ENCODE measurements around the gene MTA1. TPM values are rescaled to one million over a fixed set of nuclear protein-coding genes. Genes with fewer than 3 reads are reported as not detected.

Gene MTA1
- total RNA-seq, 1 donor: 52.7 TPM

DNA sequence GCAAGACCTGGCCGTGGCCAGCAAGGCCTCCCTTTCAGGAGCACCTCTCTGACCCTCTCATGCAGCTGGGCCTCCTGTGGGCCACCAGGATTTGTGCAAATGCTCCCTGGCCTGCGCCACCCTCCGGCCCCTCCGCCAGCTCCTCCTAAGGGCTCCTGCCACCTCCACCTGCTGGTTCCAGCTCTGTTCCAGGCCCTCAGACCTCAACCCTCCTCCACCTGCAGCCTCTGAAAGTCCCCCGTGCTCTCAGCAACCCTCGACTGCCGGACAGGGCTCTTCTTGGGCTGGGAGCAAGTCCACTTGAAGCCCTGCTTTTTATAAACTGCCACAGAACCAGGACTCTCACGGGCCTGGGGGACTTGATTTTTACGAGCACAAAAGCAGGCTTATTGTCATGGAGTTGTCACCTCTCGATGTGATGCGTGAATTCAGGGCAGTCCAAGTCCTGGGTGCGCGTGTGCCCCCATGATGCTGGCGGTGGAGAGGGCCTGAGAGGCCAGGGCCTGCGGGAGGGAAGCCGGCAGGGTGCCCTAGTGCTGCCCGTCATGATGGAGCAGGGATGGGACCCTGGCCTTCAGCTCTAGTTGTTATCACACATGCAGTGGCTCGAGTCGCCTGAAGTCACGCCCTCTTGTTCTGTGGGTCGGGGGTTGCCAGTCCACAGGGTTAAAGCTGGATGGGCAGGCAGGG is 80.6 kb downstream of the MTA1 start:
- DNase-seq (ENCODE audit: low read depth): no peak
- TF ChIP-seq, protein P1, sequence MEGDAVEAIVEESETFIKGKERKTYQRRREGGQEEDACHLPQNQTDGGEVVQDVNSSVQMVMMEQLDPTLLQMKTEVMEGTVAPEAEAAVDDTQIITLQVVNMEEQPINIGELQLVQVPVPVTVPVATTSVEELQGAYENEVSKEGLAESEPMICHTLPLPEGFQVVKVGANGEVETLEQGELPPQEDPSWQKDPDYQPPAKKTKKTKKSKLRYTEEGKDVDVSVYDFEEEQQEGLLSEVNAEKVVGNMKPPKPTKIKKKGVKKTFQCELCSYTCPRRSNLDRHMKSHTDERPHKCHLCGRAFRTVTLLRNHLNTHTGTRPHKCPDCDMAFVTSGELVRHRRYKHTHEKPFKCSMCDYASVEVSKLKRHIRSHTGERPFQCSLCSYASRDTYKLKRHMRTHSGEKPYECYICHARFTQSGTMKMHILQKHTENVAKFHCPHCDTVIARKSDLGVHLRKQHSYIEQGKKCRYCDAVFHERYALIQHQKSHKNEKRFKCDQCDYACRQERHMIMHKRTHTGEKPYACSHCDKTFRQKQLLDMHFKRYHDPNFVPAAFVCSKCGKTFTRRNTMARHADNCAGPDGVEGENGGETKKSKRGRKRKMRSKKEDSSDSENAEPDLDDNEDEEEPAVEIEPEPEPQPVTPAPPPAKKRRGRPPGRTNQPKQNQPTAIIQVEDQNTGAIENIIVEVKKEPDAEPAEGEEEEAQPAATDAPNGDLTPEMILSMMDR (IDR thresholded peaks at IDR 0.05; ENCODE audit: insufficient read depth, low read depth, low read length): no peak
- no peak overlapping the region for H3K4me3 ChIP-seq (ENCODE audit: low read depth, low read length)

DNA sequence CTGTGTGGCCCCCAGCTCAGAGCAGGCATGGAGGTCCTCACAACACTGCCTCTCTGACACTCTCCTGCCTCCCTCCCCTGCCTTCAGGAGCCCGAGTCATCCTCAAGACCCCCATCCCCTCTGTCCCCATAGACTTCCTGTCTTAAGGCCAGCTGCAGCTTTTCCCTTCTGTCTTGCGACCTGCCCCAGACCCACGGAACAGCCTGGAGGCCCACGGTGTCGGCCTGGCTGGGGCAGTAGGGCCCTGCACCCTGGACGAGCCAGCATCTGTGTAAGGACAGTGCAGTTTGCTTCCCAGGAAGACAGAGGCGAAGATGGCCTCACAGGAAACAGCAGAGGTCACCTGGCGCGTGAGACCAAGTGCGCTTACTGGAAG is 81.1 kb downstream of the MTA1 start:
- no peak for DNase-seq (ENCODE audit: low read depth)
- no peak overlapping the region for H3K4me3 ChIP-seq (ENCODE audit: low read depth, low read length)
- TF ChIP-seq, protein P1 (IDR thresholded peaks at IDR 0.05; ENCODE audit: insufficient read depth, low read depth, low read length): no peak

DNA sequence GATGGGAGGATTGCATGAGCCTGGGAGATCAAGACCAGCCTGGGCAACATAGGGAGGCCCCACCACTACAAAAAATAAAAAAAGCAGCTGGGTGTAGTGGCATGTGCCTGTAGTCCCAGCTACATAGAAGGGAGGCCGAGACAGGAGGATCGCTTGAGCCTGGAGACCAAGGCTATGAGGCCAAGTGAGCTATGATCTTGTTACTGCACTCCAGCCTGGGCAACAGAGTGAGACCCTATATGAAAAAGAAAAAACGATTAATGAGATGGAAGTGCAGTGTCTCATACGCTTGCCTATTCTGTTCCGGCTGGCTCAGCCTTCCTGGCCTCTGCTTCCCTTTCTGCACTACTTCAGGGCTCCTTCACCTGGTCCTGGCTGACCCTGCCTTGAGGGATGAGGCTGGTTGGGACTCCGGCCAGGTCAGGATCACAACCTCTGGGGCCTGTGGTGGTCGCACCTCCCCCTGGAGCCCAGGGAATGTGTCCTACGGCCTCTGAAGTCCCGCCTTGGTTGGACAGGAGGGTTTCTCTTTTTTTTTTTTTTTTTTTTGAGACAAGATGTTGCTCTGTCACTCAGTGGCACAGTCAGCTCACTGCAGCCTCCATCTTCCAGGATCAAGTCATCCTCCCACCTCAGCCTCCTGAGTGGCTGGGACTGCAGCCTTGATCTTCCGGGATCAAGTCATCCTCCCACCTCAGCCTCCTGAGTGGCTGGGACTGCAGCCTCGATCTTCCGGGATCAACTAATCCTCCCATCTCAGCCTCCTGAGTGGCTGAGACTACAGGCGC is 82.1 kb downstream of the MTA1 start:
- TF ChIP-seq, protein P1 (IDR thresholded peaks at IDR 0.05; ENCODE audit: insufficient read depth, low read depth, low read length): no peak
- no peak for DNase-seq (ENCODE audit: low read depth)

DNA sequence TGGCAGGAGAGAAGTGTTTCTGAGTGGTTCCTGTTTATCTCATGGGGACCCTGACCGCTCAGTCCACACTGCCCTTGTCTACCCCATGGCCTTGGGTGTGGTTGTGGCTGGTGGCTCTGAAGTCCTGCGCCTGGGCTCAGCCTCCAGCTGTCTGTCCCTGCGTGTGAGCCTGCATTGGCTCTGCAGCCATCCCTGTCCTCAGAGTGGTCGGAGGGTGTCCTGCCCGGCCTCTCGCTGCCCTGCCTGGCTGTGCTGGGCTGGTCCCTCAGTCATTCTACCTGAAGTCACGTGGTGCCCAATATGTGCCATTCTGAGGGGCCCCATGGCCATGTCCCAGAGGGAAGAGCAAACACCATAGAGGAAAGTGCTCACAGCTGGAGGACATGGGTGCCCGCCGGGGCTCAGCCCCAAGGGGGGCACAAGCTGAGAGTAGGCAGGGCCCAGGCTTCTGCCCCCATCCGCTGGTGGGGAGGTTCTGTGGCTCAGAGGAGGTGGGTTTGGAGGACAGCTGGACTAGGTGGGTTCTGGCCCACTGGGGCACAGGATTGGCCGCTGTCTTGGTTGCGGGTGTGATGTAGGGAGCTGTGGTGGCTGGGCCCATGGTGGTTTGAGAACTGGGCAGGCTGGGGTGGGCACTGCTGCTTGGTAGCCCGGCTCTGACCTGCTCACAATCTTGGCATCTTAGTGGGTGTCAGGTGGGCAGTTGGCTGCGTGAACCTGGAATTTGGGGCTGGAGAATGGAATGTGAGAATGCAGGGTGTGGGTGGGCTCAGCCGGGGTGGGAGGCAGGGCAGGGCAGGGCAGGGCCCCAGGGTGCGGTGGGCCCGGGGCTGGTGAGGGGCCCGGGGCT is 83.0 kb downstream of the MTA1 start:
- TF ChIP-seq, protein P1 (IDR thresholded peaks at IDR 0.05; ENCODE audit: insufficient read depth, low read depth, low read length): no peak
- no peak for DNase-seq (ENCODE audit: low read depth)

More for the DNA sequence above, 82.1 kb downstream of the MTA1 start:
- H3K4me3 ChIP-seq (ENCODE audit: low read depth, low read length): no peak overlapping the region

DNA sequence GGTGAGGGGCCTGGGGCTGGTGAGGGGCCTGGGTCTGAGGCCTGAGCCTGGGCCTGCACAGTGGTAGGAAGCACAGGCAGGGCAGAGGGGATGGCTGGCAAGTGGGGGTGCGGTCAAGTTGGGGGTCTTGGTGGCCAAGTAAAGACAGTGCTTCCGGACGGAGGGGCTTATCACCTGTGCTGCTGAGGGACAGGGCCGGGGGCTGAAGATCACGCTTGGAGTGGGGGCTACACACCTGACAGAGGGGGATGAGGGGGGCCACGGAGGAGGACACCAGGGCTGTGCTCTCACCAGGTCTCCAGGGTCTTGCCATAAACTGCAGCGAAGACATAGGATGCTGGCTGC is 83.6 kb downstream of the MTA1 start:
- no peak overlapping the region for H3K4me3 ChIP-seq (ENCODE audit: low read depth, low read length)
- TF ChIP-seq, protein P1 (IDR thresholded peaks at IDR 0.05; ENCODE audit: insufficient read depth, low read depth, low read length): no peak
- no peak for DNase-seq (ENCODE audit: low read depth)

More for the DNA sequence above, 83.0 kb downstream of the MTA1 start:
- no peak overlapping the region for H3K4me3 ChIP-seq (ENCODE audit: low read depth, low read length)

DNA sequence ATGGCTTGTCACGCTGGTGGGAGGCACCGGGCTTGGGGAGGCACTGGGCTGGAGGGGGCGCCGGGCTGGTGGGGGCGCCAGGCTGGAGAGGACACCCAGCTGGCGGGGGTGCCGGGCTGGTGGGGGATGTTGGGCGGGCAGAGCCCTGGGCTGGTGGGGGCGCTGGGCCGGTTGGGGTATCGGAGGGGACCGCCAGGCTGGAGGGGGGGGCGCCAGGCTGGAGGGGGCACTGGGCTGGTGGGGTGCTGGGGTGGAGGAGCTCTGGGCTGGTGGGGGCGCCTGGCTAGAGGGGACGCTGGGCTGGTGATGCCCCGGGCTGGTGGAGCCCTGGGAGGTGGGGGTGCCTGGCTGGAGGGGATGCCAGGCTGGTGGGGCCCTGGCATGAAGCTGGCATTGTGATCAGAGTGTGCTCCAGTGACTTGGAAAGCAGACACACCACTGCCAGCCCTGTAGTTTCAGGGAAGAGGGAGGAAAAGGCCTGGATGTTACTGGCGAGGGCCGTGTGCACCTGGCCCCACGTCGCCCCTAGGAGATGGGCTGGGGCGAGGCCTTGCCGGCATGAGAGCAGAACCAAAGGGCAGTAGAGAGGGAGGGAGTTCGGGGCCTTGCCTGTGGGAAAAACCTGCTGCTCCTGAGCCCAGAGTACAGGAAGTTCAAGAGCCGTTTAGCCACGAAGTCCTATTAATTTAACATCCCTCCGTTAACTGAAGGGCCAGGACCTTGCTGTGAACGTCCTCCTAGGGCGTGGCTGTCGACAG is 84.5 kb downstream of the MTA1 start:
- no peak overlapping the region for H3K4me3 ChIP-seq (ENCODE audit: low read depth, low read length)
- DNase-seq (ENCODE audit: low read depth): no peak
- TF ChIP-seq, protein P1 (IDR thresholded peaks at IDR 0.05; ENCODE audit: insufficient read depth, low read depth, low read length): no peak
